HG03378 (cell line): ENCODE data around the gene ASCC1.

Experiments used
- ATAC-seq: cut with Tn5 transposase; IDR thresholded peaks from one replicate; pipeline ENCODE4 v1.9.1; 2021; ENCODE audit warnings: mild to moderate bottlenecking, moderate library complexity; ENCODE audit not compliant: unreplicated experiment

ASCC1 gene

GRCh38 chr10:72215611-72216549, at the start of gene ASCC1, which contains the start of gene ANAPC16:
Gene ASCC1, minus strand, starts transcription at chr10:72216276. Its CDS starts 2,978 bp downstream, at chr10:72213298.
Gene ANAPC16, plus strand, starts transcription at chr10:72216012. Its CDS starts 7,903 bp downstream, at chr10:72223915.
- ATAC-seq, result peak; percentile 56

- no peak for ATAC-seq
These were observed 49.4 kb upstream of the ASCC1 start for GRCh38 chr10:72265508-72265907.

- ATAC-seq, result no peak
These were observed 48.5 kb upstream of the ASCC1 start for GRCh38 chr10:72264536-72264935.

DNA sequence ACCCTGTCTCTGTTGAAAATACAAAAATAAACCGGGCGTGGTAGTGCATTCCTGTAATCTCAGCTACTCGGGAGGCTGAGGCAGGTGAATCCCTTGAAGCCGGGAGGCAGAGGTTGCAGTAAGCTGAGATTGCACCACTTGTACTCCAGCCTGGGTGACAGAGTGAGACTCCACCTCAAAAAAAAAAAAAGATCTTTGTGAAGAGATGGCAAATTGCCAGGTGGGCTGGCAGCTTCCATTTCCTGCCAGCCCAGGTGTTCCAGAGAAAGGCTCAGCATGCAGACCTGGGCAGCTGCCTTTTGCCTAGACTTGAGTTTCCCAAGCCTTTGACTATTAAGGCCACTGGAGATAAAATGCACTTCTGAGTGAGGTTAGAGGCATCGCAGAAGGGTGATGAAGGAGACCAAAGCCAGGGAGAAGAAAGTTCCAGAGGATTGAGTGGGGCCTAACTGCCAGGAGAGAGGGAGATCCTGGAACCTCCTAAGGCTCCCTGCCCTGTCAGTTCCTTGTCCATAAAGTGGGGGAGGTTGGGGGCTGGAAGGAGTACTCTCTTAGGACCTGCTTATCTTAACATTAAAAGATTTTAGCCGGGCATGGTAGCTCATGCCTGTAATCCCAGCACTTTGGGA, 47.7 kb upstream of the ASCC1 start:
- ATAC-seq, result no peak

DNA sequence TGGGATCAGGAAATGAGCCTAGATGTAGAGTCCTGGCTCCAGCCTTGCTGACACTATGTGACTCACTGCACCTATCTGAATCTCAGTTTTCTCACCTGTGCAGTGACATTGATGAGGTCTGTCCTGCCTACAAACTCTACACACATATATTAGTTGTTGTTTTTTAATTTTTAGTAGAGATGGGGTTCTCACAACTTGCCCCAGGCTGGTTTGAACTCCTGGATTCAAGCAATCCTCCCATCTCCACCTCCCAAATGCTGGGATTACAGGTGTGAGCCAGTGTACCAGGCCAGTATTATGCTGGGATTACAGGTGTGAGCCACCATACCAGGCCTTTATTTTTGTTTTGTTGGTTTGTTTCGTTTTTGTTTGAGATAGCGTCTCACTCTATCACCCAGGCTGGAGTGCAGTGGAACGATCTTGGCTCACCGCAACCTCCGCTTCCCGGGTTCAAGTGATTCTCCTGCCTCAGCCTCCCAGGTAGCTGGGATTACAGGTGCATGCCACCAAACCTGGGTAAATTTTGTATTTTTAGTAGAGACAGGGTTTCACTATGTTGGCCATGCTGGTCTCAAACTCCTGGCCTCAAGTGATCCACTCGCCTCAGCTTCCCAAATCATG, 45.8 kb upstream of the ASCC1 start:
- peak; percentile 12 for ATAC-seq

DNA sequence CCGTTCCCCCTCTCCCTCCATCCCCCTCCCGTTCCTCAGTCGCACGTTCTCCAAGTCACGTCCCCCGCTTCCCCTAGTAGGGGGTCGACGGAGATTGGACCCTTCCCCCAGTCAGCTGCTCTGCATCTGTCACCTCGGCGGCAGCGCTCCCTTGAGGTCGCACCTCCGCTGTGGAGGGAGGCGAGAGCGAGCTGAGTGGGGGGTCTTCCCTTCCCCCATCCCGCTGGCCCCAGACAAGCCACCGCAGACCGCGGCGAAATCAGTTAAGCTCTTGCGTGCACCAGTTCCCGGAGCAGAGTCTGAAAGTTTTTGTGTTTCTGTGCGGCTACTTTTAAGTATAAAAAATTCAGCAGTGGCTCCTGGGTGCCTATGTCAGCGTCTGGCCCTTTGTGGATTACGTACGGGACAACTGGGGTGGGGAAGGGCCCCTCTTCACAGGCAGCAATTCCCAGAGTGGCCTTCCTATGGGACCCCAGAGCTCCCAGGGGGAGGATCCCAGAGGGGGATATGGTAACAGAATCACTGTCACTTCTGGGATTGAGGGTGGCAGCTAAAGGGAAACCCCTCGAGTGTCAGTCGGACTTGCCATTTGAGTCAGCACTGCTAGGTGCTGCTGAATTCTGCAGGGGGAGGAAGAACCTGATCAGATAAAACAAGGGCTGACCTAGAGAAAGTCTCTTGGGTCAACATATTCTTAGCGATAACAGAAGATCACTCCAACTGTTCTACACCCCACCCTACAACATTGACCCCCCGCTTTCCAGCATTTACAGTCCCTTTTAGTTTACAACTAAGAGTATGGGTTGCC, 45.1 kb upstream of the ASCC1 start:
- peak; percentile 45 for ATAC-seq

DNA sequence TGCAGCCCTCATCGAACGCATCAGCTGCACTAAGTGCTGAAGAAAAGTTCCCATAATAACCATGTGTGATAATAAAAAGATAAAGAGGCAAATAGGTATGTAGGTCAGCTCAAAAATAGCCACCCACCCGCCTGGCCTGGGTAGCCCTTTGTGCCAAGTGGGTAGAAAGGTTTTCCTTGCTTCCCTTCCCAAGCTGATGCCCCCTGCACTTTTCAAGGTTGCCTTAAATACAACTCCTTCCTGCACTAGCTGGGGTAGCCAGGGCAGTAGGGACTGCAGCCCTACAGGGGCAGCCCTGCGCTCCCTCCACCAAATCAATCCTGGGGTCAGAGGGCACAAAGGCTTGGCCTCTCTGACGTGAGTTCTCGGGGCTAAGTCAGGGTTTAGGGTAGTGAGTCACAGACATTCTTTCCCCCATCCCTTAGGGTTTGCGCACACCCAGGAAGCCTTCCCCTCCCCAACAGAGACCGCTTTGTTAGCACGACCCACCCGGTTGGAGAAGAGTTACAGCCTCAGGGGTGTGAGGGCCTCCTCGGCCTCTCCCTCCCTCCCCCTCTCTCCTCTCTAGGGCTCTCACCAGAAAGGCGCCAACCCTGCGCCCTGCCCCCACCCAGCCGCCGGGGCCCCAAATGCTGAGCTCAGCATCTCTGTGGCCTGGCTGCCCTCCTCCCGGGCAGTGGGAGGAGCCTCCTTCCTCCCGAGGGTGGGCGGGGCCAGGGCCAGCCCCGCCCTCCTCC, 44.3 kb upstream of the ASCC1 start:
- peak; percentile 37 for ATAC-seq

DNA sequence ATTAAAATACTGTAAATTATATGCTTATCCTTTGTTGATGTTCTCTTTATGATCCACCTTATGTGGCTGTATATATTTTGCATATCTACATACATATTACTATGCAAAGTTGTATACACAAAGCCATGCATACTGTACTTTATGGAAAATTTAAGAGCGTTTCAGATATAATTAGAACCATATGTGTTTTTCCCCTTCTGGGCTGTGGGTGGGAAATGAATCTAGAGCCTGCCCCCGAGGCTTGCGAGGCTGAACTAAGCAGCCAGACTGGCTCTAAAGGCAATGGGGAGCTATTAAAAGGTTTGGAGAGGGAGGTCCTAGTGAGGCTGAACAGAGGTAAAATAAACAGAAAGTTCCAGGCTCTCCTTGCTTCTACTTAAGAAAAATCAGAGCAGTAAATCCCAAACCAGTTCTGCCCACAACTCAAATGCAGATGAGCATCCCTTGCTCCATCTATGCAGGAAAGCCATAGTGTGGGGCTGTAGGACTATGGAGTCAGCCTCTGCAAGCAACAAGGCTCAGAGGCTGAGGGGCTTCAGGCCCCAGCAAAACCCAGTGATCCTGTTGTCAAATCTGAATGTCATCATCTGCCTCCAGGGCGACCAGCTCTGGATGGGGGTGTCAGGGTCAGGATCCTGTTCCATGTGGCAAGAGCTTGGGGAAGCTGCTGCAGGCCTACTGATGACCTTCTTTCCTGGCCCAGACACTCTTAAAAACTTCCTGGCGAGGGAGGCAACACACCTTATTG, 43.6 kb upstream of the ASCC1 start:
- no peak for ATAC-seq

DNA sequence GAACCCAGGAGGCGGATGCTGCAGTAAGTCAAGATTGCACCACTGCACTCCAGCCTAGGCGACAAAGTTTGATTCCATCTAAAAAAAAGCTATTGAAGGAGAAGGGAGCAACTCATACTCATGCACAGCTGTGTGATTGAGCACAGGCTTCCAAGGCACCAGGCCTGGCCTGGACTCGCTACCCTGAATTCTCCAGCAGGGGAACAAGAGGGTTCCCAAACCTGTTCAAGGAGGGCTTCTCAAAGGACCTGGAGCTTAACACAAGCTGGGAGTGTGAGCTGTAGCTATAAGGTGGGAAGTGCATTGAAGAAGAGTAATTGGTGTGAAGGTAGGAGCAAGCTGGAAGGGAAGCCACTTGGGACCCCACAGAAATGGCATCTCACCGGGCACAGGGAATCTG, 42.5 kb upstream of the ASCC1 start:
- ATAC-seq, result no peak

DNA sequence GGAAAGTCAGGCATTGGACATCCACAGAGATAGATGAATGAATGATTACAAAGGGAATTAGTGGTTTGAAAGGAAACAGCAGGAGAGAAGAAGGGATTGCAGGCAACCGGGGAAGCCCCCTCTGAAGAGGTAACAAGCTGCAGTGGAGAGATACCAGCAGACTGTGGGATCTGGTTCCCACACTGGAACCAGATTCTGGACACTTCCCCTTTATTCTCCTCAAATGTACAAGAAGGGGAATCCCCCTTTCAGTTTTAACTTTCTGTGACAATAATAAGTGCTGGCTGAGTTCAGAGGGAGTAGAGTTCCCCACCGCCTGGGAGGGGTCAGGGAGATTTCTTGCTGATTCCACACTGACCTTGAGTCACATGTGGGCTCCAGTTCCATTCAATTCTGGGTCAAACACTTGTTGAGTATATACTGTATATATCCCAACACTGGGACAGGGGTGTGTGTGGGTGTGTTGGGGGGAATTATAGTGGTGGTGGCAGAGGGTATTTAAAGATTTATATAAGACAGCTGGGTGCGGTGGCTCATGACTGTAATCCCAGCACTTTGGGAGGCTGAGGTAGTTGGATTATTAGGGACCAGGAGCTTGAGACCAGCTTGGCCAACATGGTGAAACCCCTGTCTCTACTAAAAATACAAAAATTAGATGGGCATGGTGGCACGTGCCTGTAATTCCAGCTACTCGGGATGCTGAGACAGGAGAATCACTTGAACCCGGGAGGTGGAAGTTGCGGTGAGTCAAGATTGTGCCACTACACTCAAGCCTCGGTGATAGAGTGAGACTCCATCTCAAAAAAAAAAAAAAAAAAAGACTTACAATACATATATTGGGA, 41.2 kb upstream of the ASCC1 start:
- no peak for ATAC-seq

GRCh38 chr10:72255977-72256729, 40.1 kb upstream of the ASCC1 start:
- no peak for ATAC-seq

DNA sequence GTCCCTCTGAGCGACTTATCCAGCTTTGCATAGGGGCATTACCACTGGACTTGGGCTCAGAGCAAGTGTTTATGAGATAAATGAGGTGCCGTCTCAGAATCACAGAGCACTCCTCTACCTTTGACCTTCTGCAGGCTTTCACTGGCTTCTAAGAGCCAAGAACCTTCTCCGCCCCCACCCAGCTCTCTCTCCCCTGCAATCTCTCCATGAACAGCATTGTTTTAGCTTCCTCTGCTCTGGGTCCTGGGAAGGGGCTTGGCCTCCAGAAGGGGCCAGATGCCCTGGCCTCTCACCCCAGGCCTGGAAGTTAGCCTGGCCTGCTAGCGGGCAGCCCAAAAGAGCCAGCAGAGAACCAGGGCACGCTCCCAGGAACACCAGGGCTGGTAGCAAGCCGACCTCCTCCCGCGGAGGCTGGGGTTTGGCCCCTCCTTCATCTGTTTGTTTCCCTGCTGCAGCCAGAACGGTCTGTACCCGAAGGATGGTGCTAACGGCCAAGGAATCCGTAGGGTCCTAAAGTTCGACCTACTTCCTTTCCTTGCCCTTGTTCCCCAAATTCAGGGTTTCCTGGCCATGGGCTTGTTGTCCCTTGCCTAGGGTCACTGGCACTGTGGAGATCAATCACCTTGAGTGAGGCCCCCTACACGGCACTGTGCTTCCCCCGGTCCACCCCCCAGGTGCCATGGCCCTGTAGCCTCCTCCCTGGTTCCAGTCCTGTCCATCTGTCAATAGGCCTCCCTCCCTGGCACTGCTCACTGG, 38.9 kb upstream of the ASCC1 start:
- no peak for ATAC-seq

- ATAC-seq, result no peak
These were observed 37.5 kb upstream of the ASCC1 start for GRCh38 chr10:72253578-72253977.

DNA sequence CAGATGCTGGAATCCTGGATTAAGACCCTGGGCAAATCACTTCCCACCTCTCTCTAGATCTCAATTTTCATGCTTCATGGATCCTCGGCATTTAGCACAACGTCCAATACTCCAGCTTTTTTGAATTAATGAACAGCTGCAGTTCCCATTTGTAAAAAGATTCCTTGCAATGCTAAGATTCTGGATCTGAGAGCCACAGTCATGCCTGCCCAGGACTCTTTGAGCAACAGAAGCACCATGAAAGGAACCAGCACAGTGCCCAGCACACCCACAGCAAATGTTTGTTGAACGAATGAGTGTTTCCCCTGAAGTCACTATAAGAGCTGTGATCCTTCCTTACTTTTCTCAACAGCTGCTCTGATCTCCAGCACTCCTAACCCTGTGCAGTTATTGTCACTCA, 36.9 kb upstream of the ASCC1 start:
- ATAC-seq, result no peak

DNA sequence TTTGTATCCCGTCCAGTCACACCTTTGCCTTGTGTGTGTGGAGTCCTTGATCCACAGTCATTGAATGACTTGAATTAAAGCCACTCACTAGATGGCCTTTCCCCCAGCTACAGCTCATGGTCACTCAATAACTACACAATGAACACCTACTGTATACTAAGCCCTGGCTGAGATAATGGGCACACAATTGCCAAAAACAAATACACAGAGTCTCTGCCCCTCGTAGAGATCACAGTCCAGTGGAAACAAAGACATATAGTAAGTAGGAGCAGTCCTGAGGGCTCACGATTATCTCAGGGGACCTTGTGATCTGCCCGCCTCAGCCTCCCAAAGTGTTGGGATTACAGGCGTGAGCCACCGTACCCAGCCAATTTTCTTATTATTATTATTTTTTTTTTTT, 35.6 kb upstream of the ASCC1 start:
- ATAC-seq, result no peak

GRCh38 chr10:72250666-72251065, 34.6 kb upstream of the ASCC1 start:
- no peak for ATAC-seq
